AG09319 (cell line): ENCODE measurements around the gene GZMH.

Experiments
- DNase-seq: peaks from one replicate; pipeline ENCODE4 v3.0.0-alpha.2; 2010; ENCODE audit warnings: low read depth; ENCODE audit errors: extremely low read depth
- CTCF ChIP-seq: IDR thresholded peaks from 2 replicates; pipeline ENCODE4 v1.5.1; 2011; ENCODE audit warnings: low read depth, mild to moderate bottlenecking, inconsistent platforms, low read length, moderate library complexity

The GZMH gene

DNA sequence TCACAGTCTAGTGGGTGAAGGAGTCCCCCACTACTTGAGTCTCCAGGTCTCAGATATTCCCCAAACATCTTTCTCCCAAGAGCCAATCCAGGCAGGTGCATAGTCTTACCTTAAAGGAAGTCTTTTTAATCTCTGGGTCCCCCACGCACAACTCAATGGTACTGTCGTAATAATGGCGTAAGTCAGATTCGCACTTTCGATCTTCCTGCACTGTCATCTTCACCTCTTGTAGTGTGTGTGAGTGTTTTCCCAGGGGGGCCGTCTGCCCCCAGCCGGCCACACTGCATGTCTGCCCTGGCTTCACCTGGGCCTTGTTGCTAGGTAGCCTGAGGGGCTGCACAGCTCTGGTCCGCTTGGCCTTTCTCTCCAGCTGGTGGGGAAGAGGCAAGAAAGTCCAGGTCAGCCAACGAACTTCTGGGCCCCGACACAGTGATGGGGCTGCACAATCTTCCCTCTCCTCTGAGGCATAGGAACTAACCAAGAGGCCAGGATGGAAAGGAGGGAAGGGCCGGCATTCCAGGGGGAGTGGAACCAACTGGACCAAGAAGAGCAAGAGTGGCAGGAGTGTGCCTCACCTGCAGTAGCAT lies 22.4 kb upstream of the GZMH start:
- no peak for TF ChIP-seq CTCF
- DNase-seq, result no peak

DNA sequence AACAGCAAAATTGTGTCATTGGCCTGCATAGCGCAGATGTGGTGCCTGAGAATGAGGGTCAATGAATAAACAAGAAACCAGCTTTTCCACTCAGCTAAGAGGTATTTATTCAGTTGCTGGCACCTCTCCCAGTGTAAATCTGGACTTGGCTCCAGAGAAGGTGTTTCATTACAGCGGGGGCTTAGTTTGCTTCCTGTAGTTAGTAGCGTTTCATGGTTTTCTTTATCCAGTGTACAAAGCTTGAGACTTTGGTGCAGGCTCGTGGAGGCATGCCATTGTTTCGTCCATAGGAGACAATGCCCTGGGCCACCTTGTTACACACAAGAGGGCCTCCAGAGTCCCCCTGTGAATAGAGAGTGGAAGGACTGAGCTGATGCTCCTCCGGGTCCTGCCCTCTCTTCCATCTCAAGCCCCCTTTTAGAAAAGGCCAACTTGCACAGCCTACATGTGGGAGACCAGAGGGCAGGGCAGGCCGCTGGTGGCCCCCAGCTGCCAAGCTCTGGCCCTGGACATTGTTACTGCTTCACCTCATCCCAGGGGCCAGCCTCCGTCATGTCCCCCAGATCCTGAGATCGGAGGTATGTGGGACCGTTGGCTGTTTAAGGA lies 21.5 kb upstream of the GZMH start:
- no peak for TF ChIP-seq CTCF
- DNase-seq, result no peak

GRCh38 chr14:24630087-24630871 lies 20.8 kb upstream of the GZMH start:
- DNase-seq, result no peak
- TF ChIP-seq CTCF, result no peak

GRCh38 chr14:24629521-24629920 lies 20.0 kb upstream of the GZMH start:
- no peak for DNase-seq
- TF ChIP-seq CTCF, result no peak

- no peak for DNase-seq
- TF ChIP-seq CTCF, result no peak
These were observed 4.3 kb upstream of the GZMH start for GRCh38 chr14:24613747-24614146.

DNA sequence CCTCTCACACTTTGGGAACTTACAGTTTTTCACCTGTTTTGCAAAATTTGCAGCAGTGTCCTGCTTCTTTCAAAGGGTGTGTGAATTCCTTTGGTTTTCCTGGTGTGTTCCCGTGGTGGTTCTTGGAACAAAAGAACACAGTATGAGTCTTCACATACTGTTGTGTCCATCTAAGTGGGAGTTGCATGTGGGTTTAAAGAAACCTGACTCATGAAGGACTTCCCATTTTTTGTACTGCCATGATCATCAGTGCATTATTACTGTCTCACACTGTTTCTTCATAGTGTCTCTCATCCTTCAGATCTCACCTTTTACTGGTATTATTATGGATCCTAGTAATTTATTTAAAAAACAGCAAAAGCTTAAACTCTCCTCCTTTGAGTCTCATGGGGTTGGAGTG lies 3.8 kb upstream of the GZMH start:
- TF ChIP-seq CTCF, result no peak
- DNase-seq, result no peak

DNA sequence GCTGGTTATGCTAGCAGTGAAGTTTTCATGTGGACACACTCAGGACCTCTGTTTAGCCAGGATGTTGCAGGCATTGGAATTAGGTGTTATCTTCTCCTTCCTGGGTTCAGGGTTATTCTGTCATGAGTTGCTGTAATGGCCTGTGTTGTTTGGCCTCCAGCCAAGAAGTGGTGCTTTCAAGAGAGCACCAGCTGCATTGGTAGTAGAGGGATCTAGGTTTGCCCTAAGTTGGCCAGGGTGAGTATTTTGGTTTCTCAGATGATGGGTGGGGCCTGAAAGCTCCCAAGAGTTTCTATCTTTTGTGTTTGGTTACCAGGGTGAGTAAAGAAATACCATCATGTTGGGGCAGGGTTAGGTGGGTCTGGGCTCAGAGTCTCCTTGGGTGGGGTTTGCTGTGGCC lies 2.7 kb upstream of the GZMH start:
- no peak for DNase-seq

More for the DNA sequence above, 2.7 kb upstream of the GZMH start:
- TF ChIP-seq CTCF, result no peak
